Embryonic facial prominence (tissue), 1 donor: ENCODE data around the gene FBXW4.

Experiments
- DNase-seq: peaks from one replicate; pipeline ENCODE4 v3.0.0-alpha.2; 2016; ENCODE audit errors: extremely low spot score

Gene FBXW4

DNA sequence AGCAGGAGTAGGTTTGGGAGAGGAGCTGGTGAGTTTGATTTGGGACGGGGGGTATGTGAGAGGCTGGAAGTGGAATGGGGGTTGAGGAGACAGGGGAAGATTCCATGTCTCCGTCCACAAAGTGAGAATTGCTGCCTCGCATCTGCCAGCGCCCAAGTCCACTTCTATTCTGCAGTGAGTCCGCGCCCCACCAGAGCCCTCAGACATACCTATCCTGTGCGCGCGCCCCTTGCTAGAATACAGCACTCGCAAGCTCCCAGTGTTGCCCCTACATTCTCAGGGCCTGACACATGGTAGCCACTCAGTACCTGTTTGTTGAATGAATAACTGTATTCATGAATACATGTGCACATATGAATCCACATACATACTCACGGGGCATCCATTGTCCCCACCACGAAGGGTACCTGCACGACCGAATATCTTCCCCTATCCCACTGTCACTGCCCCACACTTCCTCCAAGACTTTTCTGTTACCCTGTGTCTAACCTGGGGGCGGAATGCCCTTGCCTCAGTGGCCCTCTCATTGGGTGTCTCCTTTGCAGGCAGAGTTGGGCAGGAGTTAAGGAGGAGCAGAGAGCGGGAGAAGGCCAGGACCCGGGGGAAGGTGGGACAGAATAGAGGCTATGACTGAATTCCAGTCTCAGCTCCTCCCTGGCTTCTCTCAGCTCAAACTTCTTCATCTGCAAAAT, 126.8 kb downstream of the FBXW4 start:
- no peak for DNase-seq

DNA sequence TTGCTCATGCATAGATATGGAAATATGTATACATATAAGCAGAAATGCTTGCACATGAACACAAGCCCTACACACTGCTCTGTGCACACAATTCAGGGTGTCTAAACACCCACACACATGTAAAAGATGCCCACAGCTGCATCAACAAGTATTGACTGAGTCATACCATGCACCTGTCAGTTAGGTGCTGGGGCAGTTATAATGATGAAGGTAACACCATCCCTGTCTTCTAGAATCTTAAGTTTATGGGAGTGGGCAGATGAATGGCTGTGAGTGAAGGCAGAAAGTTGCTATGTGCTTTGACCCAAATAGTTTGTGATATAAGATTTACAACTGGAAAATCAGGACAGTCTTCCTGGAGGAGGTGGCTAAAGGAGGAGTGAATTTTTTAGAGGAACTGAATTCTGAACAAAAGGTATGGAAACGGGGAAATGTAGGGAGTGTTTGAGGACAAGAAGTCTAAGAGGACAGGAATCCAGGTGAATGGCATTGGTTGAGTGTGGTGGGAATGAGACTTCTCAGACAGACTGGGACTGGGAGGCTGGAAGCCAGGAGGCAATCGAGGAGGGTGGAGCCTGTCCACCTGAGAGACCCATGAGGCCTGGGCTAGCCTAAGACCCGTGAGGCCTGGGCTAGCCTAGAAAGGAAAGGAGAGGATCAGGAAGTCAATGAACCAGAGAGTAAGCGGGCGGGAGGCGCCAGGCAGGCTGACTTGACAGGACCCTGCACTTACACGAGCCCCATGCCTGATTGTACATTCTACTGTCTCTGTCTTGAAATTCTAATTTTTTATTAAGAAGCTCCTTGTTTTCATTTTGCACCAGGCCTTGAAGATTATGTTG, 127.6 kb downstream of the FBXW4 start:
- no peak for DNase-seq

DNA sequence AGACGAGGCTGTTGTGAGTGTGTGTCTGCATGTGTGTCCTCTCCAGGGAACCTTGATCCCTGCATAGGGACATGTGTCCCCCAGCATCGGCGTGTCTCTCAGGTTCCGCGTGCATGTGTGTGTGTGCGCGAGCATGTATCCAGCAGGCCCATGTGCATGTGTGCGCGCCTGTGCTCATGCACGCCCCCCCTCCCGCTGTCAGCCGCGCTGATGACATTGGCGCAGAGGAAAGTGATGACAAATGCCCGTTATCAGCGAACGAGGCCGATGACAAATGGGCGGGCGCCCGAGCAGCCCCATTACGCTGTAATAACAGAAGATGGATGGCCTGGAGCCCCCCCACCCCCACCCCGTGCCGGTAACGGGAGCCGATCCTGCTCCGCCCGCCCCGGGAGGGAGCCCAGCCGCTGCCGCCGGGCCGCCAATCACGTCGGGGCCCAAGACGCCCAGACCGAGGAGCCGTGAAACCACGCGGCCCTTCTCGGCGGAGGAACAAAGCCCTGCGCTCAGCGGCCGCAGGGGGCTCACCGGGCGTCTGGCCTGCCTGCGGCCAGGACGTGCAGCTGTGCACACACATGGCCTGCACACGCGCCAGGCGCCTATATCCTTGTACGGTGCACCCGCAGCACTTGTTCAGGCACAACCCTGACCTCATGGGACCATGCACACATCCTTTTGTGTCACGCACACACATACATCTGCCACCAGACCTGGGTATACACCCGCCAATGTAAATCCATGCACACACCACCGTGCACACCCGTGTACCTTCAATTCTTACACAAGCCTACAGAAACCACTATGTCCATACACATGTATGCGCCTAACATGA, 128.4 kb downstream of the FBXW4 start:
- no peak for DNase-seq

DNA sequence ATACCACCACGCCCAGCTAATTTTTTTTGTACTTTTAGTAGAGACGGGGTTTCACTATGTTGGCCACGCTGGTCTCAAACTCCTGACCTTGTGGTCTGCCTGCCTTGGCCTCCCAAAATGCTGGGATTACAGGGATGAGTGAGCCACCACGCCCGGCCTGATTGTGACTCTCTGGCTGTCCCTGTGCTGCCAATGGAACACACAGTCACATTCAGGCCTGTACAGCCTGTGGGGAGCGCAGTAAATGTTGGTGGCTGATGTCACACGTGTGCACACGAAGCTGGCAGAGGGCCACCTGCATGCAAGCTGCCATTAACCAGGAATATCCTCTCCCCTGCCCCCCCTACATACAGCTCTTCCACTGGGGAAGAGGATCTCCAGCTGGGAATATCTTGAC, 129.0 kb downstream of the FBXW4 start:
- no peak for DNase-seq

DNA sequence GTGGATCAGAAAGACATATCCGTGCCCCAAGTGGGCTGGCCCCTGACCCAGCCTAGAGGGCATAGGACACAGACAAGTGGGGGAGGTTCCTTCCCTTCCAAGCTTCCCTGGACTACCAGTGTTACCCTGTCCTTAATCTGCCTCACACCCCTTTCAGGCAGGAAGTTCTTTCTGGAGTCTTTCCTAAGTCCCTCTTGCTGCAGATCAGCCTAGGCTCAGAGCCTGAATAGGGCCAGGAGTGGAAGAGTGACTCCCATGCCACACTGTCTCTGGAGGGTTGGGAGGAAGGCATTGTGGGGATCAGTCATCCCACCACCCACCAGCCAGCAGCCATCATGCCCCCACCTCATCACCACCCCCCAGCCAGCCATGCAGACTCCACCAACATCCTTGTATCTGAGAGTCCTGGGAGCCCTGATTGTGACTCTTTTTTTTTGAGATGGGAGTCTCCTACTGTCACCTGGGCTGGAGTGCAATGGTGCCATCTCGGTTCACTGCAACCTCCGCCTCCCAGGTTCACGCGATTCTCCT, 129.5 kb downstream of the FBXW4 start:
- DNase-seq, result no peak

DNA sequence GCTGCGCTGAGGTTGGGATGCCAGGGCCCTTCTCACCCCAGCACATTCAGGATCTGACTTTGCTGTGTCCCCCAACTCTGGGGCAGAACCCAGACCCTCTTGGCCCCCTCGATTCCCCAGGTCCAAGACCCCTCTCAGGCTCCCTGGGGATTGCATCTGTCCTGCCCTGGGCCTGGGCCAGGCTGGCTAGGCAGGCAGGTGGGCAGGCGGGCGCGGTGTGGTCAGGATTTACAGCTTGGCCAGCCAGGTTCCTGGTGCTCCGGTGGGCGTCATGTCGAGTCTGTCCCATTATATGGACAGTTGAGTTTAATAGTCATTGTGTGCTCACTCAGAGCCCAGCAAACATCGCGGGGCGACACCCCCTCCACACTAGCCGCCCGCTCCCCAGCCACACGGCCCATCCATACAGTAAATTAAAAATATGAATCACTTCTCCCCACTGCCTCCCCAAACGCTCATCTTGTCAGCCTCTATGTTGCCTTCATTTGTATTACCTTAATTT, 130.4 kb downstream of the FBXW4 start:
- DNase-seq, result no peak

DNA sequence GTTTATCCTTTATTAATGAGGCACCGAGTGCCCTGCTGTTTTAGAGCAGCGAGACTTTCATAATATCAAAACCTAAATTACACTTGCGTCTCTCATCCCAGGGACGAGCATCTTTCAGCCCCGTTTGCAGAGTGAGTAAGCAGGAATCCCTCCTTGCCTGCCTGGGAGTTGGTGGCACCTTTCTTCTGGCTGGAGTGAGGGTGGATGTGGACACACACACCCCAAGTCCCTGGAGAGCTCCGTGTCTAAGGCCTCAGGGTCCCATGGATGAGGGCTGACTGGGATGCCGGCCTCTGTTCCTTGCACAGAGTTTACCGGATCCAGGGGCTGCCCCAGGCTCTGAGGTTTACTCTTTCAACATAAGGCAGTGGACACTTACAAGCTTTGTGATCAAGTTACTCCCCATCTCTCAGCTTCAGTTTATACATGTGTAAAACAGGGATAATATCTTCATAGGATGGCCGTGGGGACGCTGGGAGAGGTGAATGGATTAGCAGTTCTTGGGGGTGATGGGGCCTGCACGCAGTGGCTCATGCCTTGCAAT, 131.4 kb downstream of the FBXW4 start:
- no peak for DNase-seq

DNA sequence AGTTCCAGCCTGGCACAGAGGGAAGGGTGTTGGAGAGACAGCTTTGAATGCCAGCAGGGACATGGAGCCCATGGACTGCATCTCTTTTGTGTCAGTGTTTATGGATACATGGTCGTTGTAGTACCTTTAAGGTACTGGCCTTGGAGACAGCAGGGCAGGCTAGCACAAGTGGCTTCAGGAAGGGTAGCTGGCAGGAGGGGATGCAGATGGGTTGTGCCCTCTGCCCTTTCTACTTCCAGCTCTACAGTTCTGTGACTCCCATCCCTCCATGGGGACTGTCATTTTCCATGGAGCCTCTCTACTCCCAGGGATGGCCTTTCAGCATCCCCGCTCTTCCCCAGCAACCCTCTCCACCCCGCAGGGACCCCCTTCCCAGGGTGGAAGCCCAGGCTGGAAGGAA, 132.0 kb downstream of the FBXW4 start:
- DNase-seq, result no peak

DNA sequence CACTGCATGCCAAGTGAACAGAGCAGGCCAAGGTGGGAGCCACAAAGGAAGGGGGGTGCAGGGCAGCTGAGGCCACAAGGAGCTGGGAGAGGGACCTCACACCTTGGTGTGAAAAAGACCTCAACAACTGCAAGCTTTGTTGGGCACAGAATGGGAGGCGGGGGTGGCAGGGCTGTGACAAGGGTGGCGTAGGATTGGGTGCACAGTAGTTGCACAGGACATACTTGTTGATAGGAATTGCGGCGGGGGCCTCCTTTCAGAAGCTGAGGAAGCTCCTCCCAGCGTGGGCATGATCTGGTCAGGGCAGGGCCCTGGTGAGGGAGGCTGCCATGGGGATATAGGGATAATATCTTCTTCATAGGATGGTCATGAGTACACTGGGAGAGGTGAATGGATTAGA, 132.7 kb downstream of the FBXW4 start:
- DNase-seq, result no peak

DNA sequence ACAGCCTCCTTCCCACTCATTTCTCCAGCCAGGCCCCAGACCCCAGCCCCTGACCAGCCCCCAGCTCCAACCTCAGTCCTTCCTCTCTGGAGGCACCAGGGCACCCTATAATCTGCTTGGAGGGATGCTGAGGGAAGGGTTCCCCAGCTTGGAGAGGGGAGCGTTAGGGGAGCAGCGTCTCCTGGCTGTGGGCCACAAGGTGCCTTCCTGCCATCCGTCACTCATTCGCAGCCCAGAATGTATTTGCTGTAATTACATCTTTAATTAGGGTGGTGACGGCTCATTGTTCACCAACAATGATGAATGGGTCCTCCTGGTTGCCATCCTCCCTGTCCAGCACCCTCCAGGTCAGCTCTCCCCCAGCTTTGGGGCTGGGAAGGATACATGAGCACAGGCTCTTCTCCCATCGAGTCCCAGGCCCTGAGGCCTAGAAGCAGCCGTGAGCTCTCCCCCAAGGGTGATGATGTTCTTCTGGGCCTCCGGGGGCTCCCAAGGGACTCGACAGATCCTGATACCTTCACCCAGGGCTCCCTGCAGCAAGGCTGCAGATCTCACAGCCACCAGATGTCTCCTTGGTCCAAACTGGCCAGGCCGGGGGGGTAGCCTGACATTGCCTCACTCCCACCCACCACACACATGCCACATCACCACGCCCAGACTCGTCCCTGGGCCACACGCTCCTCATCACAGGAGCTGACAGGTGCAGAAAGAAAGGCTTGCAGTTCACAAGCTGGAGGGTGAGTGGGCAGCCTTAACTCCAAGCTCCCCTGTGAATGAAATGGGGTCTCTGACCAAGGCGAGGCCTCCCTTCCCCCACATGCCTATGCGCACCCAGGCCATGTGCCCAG, 133.7 kb downstream of the FBXW4 start:
- no peak for DNase-seq
